ENCODE results near the gene ADAM15.

Gene ADAM15

GRCh38 chr1:155063550-155064110 is 12.5 kb downstream of the ADAM15 start, which contains the start of gene EFNA4:
EFNA4 (plus strand) TSS chr1:155063740; CDS start chr1:155063824, 84 bp downstream.
- Histone ChIP-seq H3K79me2 (no peaks in the 10 kb centered on the region), H3K36me3 (ENCODE audit: control insufficient read depth, insufficient read depth, low read length) (no peaks in the 10 kb centered on the region), H3K9me3 (ENCODE audit: control insufficient read depth, low read length) (no peaks in the 10 kb centered on the region), H3K9ac (no peak within 1 kb of the TSS), H2AFZ (peak within 1 kb of the TSS; percentile 70), H3K27ac (no peak within 1 kb of the TSS), H3K4me2 (ENCODE audit: low read length) (peak within 1 kb of the TSS; percentile 93), H3K27me3 (ENCODE audit: control insufficient read depth, insufficient read depth, low read length) (no peaks in the 10 kb centered on the region), H3K4me3 (ENCODE audit: low read depth, low read length) (peak within 1 kb of the TSS; percentile 89), H3K4me1 (peaks cover 8% of the 10 kb centered on the region)
- TF ChIP-seq, protein P1, sequence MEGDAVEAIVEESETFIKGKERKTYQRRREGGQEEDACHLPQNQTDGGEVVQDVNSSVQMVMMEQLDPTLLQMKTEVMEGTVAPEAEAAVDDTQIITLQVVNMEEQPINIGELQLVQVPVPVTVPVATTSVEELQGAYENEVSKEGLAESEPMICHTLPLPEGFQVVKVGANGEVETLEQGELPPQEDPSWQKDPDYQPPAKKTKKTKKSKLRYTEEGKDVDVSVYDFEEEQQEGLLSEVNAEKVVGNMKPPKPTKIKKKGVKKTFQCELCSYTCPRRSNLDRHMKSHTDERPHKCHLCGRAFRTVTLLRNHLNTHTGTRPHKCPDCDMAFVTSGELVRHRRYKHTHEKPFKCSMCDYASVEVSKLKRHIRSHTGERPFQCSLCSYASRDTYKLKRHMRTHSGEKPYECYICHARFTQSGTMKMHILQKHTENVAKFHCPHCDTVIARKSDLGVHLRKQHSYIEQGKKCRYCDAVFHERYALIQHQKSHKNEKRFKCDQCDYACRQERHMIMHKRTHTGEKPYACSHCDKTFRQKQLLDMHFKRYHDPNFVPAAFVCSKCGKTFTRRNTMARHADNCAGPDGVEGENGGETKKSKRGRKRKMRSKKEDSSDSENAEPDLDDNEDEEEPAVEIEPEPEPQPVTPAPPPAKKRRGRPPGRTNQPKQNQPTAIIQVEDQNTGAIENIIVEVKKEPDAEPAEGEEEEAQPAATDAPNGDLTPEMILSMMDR (IDR thresholded peaks at IDR 0.05), result no peak

DNA sequence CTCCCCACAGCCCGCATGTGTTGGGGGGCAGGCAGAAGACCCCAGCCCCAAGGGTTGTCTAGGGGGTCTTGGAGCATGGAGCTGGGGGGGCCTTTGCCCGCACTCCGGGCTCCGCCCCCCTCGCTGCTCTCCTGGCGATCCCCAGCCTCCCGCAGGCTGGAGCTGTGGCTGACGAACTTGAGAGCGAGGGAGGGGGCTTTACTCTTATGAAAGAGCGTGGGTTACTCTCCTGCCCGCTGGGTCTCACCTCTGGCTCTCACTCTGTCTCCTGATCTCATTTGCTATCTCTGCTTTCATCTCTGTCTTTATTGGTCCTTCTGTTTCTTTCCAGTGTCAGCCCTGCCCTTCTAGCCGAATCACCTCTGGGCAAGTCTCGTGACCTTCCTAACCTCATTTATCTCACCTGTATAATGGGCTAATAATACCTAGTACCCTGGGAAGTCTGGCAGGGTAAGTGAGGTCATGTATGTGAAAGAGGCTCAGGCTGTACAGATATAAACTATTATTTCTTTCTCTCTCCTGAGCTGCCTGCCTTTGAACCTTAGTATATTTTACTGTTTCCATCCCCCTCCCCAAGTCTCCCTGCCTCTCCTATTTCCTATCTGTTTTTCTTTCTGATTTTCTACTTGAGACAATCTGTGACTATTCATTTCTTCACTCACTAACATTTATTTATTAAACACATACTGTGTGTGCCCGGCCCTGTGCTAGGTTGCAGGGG is 13.2 kb downstream of the ADAM15 start:
- H3K4me3 ChIP-seq (ENCODE audit: low read depth, low read length), result peak overlapping the region; percentile 89
- H3K79me2 ChIP-seq, result no peaks in the 10 kb centered on the region
- H3K36me3 ChIP-seq (ENCODE audit: control insufficient read depth, insufficient read depth, low read length), result no peaks in the 10 kb centered on the region
- no peaks in the 10 kb centered on the region for H3K27me3 ChIP-seq (ENCODE audit: control insufficient read depth, insufficient read depth, low read length)
- no peaks in the 10 kb centered on the region for H3K9me3 ChIP-seq (ENCODE audit: control insufficient read depth, low read length)
- no peak overlapping the region for H3K9ac ChIP-seq
- TF ChIP-seq, protein P1 (IDR thresholded peaks at IDR 0.05), result no peak
- H3K4me2 ChIP-seq (ENCODE audit: low read length), result peak overlapping the region; percentile 93
- no peak overlapping the region for H3K27ac ChIP-seq
- H2AFZ ChIP-seq, result peak overlapping the region; percentile 70
- peaks cover 8% of the 10 kb centered on the region for H3K4me1 ChIP-seq

GRCh38 chr1:155064832-155065429 is 13.8 kb downstream of the ADAM15 start:
- Histone ChIP-seq H3K4me3 (ENCODE audit: low read depth, low read length) (no peak overlapping the region), H3K79me2 (no peaks in the 10 kb centered on the region)

DNA sequence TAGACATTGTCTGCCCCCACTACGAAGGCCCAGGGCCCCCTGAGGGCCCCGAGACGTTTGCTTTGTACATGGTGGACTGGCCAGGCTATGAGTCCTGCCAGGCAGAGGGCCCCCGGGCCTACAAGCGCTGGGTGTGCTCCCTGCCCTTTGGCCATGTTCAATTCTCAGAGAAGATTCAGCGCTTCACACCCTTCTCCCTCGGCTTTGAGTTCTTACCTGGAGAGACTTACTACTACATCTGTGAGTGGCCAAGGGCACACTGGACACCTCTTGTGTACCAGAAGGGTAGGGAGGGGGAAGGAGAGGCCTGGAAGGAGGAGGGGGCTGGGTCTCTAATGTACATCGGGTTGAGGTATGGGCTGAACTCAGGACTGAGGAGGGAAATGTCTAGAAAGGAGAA is 15.7 kb downstream of the ADAM15 start:
- Histone ChIP-seq H3K4me2 (ENCODE audit: low read length) (no peak overlapping the region), H3K9me3 (ENCODE audit: control insufficient read depth, low read length) (no peaks in the 10 kb centered on the region), H3K4me1 (peaks cover 6% of the 10 kb centered on the region), H3K9ac (no peak overlapping the region), H2AFZ (no peak overlapping the region), H3K4me3 (ENCODE audit: low read depth, low read length) (no peak overlapping the region), H3K79me2 (no peaks in the 10 kb centered on the region), H3K36me3 (ENCODE audit: control insufficient read depth, insufficient read depth, low read length) (no peaks in the 10 kb centered on the region), H3K27me3 (ENCODE audit: control insufficient read depth, insufficient read depth, low read length) (no peaks in the 10 kb centered on the region), H3K27ac (no peak overlapping the region)
- TF ChIP-seq, protein P1 (IDR thresholded peaks at IDR 0.05), result no peak

More at GRCh38 chr1:155064832-155065429, 13.8 kb downstream of the ADAM15 start:
- H3K27ac ChIP-seq, result no peak overlapping the region
- peaks cover 8% of the 10 kb centered on the region for H3K4me1 ChIP-seq
- no peaks in the 10 kb centered on the region for H3K36me3 ChIP-seq (ENCODE audit: control insufficient read depth, insufficient read depth, low read length)
- H3K9me3 ChIP-seq (ENCODE audit: control insufficient read depth, low read length), result no peaks in the 10 kb centered on the region
- no peak overlapping the region for H3K9ac ChIP-seq
- H2AFZ ChIP-seq, result no peak overlapping the region
- TF ChIP-seq, protein P1 (IDR thresholded peaks at IDR 0.05), result no peak
- no peak overlapping the region for H3K4me2 ChIP-seq (ENCODE audit: low read length)
- H3K27me3 ChIP-seq (ENCODE audit: control insufficient read depth, insufficient read depth, low read length), result no peaks in the 10 kb centered on the region
